HG02852 (cell line): ENCODE data around the gene TMEM9.
A peak's percentile ranks its signal among the peaks of the same experiment; 100 is the strongest.
"Not testable (repeated sequence)": the region's sequence is repeated elsewhere in the genome, so short reads cannot be mapped to it uniquely, and the experiment has no call there.

Source experiments
- ATAC-seq: cut with Tn5 transposase; IDR thresholded peaks from one replicate; pipeline ENCODE4 v1.9.1; 2021; ENCODE audit warnings: mild to moderate bottlenecking, moderate library complexity; ENCODE audit not compliant: unreplicated experiment

The TMEM9 gene

DNA sequence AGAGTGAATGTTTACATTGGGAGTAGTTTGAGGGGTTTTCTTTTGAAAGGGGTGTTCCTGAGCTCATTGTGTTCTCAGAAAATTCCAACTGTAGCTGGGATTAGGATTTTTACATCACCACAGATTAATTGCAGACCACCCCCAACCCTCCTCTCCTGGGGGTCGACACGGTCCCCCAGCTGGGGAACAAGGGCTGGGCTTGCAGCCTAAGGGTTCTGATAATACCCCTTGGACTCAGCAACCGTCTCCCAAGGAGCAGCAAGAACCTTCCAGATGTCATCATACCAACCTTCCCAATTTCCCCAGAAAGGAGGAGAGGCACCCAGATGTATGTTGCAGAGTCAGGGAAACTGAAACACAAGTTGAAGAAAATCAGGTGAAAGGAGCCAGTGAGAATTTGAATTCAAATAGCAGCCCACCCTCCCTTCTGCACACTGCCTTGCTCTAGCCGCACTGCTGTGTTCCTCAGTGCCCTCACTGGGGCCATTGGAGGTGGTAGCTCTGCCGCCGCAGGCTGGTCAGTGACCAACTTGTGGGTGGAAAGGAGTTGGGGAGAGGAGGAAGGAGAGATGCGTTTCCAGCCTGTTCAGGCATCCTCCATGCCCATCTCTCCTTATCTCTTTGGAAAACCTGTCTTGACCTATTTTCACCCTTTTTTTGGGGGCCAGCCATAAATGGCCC, 21.7 kb upstream of the TMEM9 start:
- no peak for ATAC-seq

DNA sequence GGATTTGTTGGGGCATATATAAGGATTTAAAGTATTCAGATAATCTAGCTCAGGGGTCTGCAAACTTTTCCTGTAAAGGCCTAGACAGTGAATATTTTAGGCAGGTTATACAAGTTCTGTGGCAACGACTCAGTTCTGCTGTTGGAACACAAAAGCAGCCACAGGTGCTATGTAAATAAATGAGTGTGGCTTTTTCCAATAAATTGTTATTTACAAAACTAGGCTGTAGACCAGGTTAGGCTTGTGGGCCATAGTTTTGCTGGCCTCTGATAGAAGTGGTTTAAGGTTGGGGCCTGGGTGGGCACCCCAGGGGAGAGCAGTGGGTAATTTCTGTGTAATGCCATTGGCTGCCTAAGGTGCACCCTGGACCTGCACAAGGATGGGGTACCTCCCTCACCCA, 19.5 kb upstream of the TMEM9 start:
- no peak for ATAC-seq

DNA sequence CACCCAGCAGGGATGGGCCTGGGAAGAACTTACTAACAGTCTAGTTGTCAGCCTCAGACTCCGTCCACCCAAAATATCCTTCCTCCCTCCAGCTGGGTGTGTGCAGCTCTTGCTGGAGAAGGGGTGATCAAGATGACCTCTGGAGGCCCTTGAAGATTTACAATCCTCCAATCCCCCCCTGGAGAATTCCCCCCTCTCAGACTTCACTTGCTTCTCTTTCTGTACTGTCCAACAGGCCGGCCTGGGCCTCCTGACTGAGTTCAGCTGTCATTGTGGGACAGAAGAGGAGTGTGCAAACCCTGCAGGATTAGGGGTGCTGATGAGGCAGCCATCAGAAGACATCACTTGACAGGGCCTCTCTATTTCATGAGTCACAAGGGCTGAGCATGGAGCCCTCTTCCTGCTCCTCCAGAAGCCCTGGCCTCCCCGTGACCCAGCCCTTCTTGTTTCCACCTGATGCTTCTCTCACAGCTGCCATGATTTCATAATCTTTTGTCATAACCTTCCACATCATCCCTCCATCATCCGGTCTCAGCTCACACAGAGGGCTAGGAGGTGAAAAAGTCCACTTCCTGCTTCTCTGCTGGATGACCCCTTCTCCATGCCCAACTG, 18.8 kb upstream of the TMEM9 start:
- no peak for ATAC-seq

- ATAC-seq = no peak
Observed at GRCh38 chr1:201172326-201172725, 18.1 kb upstream of the TMEM9 start.

DNA sequence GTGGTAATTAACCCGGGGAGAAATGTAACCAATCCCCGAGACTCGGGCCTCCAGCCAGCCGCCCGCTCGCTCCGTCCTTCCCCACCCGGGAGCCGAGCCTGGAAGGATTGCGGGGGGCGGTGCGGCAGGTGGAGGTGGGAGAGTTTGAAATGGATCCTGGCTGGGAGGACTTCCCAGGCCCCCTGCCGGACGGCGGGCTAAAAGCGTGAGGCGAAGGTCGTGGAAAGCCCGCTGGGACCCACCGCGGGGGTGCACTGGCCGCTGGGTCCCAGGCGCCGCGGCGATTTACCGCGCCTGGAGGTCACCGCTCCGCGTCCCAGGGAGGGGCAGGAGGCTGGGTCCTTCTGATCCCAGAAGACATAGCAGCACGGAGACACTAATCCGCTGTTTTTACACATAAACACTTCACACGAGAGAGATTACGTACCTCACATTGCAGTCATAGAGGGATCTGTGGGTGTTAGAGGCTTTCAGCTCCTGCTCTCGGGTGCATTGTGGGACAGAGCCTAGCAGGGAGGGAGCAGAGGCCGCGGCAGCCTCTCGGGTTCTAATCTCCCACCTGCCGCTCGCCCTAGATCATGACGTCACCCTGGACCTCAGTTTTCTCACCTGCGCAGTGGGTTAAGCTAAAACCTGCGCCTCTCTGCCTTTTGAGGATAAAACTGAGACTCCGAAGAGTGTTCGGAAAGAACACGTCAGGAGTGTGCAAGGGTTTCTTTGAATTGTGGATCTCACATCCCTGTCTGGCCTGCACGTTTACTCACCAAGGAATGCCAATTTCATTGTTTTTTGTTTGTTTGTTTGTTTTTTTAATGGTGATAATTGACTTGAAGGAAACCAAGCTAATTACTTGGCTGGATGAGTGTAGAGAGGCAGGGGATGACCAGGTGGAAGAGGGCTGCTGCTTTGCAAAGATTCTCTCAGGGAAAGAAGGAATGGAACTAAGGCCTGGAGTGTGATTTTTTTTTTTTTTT, 17.1 kb upstream of the TMEM9 start:
- ATAC-seq = peak; percentile 57

DNA sequence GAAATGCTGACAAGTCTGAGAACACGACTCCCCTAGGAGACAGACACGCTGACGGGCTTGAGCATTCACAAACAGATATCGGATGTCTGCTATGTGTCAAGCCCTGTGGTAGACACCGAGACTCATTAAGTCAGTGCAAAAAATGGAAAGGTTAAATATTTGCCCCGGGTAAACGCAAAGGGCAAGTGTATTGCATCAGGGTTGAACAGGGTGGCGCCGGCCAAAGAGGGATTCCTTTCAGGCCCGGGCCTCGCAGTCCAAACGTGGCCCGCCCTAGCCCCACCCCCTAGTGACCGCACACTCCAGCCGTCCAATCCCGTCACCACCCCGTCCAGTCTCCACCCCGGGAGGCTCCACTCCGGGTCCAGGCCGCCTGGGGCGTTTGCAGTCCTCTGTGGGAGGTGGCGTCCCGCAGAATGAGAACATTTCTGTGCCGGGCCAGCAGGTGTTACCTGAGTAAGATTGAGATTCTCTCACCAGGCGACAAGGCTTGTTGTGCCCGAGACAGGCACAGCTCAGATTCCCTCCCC, 16.3 kb upstream of the TMEM9 start:
- peak; percentile 95 for ATAC-seq

DNA sequence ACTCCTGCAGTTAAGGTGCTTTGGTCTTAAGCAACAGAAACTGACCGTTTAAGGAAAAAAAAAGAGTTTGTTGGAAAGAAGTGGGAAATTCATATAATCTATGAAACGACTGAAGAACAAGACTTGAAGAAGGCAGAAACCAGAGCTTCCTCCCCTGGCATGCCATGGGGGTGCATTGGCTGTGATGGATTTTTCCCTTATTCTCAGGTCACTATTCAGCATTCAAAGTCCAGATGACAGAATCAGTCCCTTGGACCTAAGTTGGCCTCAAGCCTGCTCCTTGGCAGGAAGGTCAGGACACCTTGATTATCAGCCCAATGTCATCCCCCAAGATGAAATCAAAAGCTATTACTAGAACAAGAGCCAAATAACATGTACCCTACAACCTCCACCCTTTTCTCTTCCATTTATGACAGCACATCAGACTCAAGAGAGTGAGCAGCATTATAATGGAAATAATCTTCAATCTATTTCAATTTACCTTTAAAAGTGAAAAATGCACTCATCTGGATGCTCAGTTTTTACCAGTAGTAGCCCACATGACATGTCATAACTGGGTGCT, 15.8 kb upstream of the TMEM9 start:
- no peak for ATAC-seq

DNA sequence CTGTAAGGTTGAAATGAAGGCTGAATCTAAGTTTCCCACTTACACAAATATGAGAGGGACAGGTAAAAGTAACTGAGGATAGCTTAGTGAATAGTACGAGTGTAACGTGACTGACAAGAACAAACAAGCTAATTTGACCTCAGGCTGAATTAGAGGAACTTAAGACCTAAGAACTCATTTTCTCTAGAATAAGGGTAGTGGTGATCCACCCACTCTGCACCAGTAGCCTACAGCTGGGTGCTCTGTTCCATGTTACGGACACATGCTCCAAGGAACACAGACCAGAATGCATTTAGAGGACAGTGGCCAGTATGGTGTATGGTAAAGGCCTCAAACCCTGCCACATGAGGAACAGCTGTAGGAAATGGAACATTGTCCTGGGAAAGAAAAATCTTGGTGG, 14.9 kb upstream of the TMEM9 start:
- no peak for ATAC-seq

DNA sequence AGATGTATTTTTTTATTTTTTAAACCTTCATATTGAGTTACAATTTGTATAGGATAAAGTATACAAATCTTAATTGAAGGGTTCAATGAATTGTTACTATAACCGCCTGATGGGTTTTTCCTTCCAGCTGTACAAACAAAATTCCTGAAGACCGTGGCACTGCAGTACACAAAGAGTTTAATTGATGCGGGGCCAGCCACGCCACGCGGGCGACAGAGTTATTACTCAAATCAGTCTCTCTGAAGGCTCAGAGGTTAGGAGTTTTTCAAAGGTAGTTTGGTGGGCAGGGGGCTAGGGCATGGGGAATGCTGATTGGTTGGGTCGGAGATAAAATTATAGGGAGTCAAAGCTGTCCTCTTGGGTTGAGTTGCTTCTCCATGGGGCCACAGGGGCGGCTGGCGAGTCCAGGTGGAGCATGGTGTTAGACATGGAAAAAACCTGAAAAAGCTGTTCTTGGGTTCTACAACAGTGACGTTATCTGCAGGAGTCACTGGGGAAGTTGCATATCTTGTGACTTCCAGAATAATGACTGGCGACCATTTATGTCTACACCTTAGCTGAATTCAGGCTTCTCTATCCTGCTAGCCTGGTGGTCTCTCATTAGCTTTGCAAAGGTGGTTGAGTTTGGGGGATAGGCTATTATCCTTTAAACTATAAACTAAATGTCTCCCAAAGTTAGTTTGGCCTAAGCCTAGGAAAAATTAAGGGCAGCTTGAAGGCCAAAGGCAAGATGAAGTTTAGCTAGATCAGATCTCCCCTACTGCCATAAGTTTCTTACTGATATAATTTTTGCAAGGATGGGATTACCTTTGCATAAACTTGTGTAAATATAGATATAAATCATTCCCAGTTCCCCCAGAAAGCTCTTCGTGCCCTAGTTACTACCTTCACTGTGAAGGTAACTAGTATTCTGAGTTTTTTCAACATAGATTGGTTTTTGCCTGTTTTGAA, 13.0 kb upstream of the TMEM9 start:
- ATAC-seq = no peak

- ATAC-seq = no peak
Observed at GRCh38 chr1:201164645-201165044, 10.4 kb upstream of the TMEM9 start.

DNA sequence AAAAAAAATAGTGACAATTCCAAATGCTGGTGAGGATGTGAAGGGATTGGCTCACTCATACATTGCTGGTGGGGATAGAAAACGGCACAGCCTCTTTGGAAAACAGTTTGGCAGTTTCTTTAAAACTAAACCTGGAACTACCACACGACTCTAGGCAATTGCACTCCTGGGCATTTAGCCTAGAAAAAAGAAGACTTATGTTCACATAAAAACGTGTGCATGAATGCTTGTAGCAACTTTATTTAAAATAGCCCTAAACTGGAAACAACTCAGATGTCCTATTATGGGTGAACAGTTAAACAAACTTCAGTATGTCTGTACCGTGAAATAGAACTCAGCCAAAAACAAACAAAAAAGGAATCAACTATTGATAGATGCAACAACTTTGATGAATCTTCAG, 9.4 kb upstream of the TMEM9 start:
- ATAC-seq = no peak

DNA sequence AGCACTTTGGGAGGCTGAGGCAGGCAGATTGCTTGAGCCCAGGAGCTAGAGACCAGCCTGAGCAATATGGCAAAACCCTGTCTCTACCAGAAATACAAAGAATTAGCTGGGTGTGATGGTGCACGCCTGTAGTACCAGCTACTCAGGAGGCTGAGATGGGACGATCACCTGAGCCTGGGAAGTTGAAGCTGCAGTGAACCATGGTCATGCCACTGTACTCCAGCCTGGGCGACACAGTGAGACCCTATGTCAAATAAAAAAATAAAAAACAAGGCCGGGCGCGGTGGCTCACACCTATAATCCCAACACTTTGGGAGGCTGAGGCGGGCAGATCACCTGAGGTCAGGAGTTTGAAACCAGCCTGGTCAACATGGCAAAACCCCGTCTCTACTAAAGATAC, 8.8 kb upstream of the TMEM9 start:
- not testable (repeated sequence) for ATAC-seq

GRCh38 chr1:201157949-201158348, 3.7 kb upstream of the TMEM9 start:
- no peak for ATAC-seq

- no peak for ATAC-seq
Observed at GRCh38 chr1:201156819-201157218, 2.5 kb upstream of the TMEM9 start.

- no peak for ATAC-seq
Observed at GRCh38 chr1:201156346-201156745, 2.1 kb upstream of the TMEM9 start.

GRCh38 chr1:201155354-201155753, 1.1 kb upstream of the TMEM9 start:
- ATAC-seq = no peak

- ATAC-seq = peak; percentile 81
Observed at GRCh38 chr1:201153474-201154388, 543 bp downstream of the TMEM9 start.

- ATAC-seq = no peak
Observed at GRCh38 chr1:201149400-201149799, 4.9 kb downstream of the TMEM9 start.

DNA sequence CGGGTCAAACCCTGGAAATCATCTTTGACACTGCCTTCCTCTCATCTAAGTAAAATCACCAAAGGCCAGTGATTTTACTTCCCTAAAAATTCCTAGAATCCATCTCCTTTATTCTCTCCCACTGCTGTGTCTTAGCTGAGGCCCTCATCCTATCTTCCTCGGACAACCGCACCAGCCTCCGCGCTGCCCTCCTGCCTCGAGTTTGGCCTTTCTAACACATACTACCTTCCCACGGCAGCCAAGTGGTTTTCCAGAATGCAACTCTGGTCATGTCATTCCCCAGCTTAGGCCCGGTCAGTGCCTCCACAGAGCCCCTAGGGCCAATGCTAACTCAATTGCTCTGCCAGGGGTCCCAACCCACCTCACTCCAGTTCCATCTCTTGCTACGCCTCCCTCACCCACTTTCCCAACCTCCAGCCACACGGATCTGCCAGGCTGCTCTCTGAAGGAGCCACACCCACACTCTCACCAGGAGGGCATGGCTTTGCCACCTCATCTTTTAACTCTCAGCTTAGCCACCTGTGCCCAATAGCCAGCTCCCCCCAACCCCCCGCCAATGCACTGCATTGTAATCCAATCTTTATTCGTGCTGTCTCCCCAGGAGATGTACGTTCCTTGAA, 6.8 kb downstream of the TMEM9 start:
- no peak for ATAC-seq
